Activated CD4-positive, alpha-beta T cell treated with anti-CD3 and anti-CD28 coated beads, Interleukin-2, amount 50 U/mL, for 4 hours (primary cell): ENCODE measurements around the gene TSHR.
"Not testable (repeated sequence)": the region's sequence is repeated elsewhere in the genome, so short reads cannot be mapped to it uniquely, and the experiment has no call there.

Experiments
- DNase-seq, 2 experiments: peaks; one replicate each; pipeline ENCODE4 v3.0.0-alpha.2; 2020

The TSHR gene

DNA sequence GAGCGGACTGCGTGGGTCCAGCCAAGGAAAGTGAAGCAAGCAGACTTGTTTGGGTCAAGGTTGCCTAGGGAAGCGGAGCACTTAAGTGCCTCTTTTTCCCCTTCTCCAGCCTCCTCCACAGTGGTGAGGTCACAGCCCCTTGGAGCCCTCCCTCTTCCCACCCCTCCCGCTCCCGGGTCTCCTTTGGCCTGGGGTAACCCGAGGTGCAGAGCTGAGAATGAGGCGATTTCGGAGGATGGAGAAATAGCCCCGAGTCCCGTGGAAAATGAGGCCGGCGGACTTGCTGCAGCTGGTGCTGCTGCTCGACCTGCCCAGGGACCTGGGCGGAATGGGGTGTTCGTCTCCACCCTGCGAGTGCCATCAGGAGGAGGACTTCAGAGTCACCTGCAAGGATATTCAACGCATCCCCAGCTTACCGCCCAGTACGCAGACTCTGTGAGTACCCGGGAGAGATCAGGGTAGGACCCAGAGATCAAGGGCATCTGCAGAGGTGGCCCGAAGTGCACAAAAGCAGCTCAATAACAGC, at the start of gene TSHR:
Gene TSHR, plus strand, starts transcription at position 206 of the 526 bp plus-strand sequence. Its CDS starts 60 bp downstream, at position 266.
- peak in 1 of 2 experiments; percentile 8 for DNase-seq

DNA sequence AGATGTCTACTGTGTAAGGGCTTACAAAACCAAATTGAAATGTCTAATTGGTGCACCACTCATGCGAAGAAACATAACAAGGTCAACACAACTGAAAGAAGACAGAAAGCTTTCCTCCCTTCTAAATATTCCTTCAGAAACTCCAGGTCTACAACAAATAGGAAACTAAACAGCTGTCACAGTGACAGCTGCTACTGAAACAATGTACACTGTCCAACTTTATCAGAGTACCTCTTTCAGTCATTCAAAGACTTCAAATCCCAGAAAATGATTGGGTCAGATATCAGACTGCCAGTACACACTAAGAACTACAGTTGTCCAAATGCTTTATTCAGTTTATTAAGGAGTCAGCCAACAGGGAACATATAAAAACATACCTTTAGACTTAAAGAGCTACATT, 49.1 kb upstream of the TSHR start:
- no peak for DNase-seq

DNA sequence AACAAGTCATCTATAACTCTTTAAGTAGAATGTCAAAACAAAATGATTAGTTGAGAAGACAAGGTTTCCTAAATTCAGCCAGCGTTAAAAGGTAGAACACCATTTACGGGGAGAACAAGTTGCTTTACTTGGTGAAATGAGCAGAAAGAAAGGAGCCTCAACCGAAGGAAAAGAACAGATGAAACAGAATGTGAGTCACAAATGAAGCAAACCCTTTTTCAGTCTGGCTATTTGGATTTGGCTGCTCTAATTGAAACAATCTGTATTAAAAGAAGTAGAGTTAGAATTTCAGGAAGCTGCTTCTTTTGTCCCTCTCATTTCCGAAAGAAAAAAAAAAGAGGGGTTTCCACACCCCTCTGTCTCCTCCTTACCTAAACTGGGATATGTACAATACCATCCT, 48.5 kb upstream of the TSHR start:
- no peak for DNase-seq

DNA sequence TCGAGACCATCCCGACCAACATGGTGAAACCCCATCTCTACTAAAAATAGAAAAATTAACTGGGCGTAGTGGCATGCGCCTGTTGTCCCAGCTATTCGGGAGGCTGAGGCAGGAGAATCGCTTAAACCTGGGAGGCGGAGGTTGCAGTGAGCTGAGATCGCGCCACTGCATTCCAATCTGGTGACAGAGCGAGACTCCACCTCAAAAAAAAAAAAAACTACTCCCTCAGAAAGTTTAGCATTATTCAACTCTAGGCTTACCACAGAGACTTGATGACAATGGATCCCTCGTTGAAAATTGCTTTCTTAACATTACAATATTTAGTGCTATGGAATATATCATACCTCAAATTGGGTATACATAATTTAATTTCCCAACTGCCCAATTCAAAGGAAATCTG, 43.4 kb upstream of the TSHR start:
- DNase-seq, result not testable (repeated sequence)

DNA sequence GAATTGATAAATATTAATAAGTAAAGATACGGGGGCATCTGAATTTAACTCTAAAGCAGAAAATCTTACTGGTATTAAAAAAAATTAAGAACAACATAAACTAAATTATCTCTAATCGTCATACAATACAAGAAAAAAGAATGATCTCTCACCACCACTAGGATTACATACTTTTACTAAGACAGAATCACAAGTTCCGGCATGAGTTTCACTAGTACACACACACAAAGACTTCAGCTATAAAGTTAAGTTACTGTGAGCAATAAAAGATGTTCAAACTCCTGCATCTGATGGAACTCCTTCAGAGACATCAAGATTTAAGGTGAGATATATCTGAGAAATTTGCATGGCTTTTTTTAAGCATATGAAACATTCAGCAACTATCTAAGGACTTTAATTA, 35.8 kb upstream of the TSHR start:
- no peak for DNase-seq

DNA sequence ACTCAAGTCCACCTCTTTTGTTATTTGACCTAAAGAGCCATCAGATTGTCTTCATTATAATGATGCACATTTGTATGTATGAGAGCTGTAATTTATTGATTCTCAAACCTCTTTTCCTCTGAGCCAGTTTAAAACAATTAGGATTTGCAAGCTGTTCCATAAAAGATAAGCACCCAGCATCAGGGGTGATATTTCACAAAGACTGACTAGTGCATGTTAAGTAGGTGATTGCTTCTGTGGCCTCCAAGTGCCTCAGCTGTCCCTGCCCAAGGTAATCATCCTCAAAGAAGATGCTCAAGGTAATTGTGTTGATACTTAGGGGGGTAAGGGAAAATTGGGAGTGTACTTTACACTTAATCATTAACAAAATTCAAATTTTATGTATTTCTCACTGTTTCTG, 32.1 kb upstream of the TSHR start:
- DNase-seq, result no peak

DNA sequence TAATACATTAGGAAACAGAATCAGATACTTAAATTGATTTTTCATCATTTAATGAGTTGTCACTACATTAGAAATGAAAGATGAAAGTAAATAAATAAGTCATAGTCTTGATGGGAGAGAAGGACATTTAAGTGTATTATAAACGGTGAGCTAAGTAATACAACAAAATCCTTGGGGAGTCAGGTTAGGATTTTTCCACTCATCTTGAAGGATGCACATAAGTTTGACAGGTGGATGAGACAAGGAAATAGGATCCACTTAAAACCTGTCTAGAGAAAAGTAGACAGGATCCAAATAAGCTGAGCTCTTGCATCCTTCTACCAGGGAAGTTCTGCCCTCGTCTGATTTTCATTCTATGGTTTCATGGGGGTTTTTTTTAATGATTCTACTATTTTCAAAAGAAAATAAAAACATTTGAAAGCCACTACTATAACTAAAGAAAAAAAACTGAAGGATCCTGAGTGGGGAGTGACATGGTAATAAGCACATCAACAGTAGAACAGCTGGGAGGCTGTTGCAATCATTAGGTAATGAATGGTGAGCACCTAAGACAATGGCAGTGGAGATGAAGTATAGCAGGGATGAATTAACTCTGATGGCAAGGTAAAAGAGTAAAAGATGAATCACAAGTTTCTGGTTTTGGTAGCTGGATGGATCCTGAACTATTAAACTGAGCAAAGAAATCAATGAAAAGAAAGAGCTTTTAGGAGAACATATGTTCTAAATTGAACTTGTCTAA, 30.9 kb upstream of the TSHR start:
- DNase-seq, result no peak

DNA sequence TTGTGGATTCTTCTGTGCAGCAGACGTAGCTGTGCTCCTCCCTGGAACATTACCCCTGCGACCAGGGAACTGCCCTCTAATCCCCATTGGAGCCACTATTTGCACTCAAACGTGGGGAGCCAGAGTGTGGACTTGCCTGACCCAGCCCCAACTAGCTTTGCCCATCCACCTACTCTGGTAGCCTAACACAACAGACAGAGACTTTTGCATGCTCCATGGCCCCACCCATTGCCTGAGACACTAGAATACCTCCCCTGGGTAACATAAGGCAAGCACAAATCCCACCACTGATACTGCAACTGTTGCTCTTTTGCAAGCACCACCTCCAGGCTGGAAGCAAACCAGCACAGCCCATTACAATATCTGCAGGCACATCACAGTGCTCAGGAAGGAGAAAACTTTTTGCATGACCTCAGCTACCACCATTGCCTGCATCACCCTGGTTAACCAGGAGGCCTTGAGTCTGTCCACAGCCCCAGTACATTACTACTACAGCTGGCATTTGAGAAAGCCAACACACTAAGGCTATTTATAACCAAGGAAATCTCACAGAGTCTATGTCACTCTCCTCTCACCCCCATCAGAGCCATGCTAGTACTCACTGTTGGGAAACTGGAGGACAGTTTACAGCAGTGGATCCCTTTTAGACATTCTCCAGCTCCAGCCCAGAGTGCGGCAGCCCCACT, 28.9 kb upstream of the TSHR start:
- no peak for DNase-seq

DNA sequence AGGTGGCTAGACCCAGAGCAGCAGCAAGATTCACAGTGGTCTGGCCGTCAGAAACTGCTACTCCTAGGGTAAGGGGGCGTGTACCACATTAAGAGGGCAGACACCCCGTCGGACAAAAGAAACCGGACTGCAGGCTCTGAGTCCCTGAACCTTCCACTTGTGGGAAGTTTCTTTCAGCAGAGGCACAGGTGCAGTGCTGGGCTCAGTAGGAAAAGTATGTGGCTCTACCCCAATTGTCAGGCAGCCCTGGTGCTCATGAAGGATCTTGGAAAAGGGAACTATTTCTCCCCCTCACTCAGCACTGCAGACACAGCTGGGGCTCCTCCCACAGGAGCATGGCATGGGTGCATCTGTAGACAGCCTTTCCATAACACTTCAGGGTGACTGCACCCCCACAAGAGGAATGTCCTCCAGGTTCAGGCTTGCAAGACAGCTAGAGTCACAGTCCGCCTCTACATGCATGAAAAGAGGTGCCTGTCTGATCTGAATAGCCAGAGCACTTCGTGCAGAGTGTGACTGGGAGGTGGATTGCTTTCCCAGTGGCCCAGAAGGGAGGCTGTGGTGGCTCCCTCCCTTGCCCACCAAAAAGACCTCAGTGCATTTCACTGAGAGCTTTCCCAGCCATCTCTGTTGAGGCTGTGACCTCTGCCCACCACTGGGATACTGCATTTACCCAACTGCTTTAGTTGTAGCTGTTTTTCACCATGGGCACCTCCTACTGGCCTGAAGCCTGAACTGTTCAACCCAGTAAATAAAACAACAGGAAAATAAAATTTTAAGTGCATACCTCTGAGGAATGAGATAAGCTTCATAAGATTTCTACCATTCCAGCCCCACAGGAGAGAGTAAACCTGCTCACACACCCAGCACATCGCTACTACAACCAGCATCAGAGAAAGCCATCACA, 28.1 kb upstream of the TSHR start:
- DNase-seq, result no peak

DNA sequence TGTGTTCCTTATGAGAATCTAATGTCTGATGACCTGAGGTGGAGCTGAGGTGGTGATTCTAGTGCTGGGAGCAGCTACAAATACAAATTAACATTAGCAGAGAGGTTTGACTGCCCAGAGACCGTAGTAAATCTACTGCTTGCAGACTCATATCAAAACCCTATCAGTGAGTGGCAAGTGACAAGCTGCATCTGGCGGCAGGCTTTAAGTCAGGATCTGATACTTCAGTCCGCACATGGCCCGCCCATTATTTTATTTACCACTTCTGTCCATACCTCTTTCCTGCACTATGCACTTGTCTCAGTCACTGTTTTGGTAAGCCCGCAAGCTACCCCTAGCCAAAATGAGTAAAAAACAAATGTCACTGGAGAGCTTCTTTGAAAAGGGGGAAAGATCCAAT, 25.3 kb upstream of the TSHR start:
- DNase-seq, result no peak

DNA sequence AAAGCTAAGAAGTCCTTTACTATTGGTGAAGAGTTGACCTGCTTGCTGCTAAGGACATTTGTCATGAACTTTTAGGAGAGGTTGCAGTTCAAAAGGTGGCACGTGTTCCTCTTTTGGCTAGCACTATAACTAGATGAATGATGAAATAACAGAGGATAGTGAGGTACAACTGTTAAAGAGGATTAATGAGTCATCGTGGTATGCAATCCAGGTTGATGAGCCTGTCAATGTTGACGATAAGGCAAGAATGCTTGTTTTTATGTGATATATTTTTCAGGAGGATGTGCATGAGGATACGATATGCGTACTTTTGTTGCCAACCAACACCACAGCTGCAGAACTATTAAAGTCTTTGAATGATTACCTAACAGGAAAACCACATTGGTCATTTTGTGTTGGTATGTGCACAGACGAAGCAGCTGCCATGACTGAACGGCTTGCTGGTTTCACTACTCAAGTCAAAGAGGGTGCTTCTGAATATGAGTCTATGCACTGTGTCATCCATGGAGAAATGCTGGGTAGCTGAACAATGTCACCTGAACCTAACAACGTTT, 24.5 kb upstream of the TSHR start:
- DNase-seq, result no peak

DNA sequence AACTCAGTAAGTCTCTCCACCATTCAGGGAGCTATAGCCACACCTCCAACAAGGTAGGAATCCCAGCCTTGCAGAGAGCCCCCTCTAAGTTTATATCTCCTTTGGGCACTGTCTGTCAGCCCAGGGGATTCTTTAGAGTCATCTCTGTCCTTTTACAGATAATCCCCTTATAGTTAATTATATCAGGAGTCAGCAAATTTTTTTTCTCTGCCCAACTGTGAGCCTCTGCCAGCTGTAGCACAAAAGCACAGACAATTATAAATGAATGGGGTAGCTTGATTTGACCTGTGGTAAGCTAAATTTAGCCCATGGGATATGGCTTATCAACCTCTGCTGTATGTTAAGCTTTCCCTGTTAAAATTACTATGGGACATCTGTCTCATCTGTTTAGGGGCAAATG, 22.1 kb upstream of the TSHR start:
- DNase-seq, result no peak

DNA sequence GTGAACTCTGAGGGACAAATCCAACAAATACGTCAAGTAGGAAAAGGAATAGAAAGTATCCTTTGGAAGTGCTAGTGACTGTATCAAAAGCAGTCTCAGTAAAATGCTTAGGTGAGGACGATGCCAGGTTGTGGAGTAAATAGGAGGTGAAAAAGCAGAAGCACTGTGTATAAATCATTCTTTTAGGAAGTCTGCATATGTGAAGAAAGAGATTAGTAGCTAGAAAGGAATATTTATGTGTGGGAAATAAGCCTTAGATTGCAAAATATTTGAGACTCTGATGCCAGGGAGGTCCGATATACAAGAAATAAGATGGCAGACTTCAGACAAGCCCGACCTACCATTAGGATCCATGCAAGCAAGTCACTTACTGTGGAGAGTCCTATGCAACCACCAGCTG, 21.7 kb upstream of the TSHR start:
- DNase-seq, result no peak

DNA sequence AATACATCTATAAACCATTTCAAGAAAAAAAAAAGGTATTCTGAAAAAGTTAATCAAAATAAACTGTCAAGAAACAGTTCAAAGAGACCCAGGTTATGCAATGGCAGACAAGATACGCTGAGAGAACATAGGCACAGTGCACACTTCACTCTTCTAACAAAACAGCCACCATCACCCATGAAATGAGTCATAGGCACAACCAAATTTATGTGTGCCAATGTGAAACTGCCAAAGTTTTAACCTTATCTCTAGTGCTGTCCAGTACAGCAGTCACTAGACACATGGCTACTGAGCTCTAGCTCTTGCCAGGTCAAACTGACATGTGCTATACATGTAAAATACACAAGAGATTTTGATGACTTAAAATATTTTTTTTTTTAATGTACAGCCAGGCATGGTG, 15.3 kb upstream of the TSHR start:
- no peak for DNase-seq

DNA sequence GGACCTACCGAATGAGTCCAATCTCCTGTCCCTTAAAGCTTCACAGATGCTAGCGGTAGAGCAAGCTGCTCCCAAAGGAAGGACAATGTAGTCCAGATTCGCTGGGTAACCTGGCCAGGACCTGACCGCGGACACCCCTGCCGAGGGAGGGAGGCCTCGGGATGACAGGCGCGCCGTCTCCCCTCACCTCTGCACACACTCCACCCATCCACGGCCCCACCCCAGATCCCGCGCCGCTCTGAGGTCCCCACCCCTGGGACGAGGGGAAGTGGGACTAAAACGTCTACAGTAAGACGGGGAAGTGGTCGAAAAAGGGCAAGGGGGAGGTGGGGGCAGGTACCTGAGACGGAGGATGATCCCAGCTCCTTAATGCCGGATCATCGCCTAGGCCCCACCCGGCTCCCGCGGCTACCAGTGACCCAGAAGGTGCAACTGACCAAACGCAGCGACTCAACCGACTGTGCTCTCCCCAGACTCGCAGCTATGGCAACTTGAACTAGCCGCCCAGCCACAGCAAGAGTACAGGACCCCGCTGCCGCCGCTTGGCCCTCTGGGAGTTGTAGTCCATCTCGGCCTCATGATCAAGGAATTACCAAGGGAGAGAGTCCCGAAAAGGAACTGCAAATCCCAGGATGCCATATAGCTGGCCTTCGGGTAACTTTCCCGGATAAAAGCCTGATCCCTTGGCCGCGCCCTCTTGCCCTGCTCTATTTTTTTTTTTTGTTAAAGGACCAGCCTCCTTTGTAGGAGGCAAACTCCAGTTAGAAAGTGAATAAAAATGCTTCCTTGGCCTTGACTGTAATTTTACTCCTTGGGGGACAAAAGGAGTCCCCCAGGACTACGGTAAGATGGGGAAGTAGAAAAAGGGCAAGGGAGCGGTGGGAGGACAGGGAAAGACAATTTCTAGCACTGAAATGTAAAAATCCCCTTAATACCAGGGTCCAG, 13.9 kb upstream of the TSHR start, which contains the start of gene CEP128:
Gene CEP128, minus strand, starts transcription at position 498 of the 945 bp plus-strand sequence.
- peak; percentile 82 to 83 for DNase-seq

DNA sequence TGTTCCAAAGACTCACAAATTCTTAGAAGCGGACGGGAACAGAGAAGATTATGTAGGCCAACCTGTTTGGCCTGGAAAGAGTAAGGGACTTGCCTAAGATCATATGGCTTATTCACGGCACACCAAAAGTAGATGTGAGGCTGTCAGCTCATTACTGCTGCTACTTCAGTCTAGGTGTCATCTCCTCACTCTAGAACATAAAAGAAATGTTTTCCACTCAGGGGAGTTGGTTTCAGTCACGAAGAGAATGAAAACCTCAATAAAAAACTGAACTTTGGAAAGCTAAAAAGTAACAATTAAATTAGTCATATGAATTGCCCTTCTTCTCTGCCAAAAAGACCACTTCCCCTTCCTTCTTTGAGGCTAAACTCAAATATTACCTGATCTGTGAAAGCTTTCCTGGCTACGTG, 13.2 kb upstream of the TSHR start:
- DNase-seq, result no peak

DNA sequence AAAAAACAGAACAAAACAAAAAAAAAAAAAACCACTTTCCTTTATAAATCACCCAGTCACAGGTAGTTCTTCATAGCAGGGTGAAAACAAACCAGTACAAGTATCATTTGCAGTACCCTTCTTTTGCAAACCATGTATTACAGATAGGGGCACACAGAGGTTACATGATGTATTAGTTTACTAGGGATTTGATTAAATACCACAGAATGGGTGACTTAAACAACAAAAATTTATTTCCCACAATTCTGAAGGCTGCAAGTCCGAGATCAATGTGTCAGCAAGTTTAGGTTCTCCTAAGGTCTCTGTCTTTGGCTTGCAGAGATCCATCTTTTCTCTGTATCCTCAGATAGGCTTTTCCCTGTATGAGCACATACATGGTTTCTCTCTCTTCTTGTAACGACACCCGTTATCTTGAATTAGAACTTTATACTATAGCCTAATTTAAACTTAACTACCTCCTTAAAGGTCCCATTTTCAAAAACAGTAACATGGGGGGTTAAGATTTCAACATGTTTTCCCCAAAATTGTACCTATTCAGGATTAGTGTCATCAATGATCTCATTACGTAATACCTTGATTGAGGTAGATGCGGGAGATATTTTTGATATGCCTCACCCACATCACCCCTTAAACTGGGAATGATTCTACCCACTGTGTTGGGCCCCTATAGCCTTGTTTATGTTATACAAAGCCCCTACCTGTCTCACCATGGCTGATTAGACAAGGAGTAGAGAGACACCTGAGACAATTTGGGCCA, 10.4 kb upstream of the TSHR start:
- DNase-seq, result no peak

DNA sequence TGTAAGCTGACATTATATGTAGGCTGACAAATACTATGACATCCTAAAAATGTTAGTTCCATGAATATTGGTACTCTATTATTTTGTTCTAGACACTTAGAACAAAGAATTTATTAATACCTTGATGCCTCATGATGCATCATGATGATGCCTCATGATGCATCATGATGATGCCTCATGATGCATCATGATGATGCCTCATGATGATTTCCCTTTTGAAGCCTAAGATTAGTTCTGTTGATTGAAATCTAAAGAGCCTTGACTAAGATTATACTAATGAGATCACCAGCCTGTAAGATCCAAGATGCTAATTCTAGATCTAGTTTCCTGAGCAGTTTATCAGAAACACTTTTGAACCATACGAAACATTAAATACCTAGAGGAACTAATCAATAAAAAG, 9.2 kb upstream of the TSHR start:
- no peak for DNase-seq

DNA sequence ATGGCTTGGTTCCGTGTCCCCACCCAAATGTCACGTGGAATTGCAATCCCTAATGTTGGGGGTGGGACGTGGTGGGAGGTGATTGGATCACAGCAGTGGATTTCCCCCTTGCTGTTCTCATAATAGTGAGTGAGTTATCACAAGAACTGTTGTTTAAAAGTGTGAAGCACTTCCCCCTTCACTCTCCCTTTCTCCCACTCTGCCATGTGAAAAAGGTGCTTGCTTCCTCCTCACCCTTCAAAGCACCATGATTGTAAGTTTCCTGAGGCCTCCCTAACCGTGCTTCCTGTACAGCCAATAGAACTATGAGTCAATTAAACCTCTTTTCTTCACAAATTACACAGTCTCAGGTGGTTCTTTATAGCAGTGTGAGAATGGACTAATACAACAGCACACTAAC, 8.6 kb upstream of the TSHR start:
- DNase-seq, result no peak

DNA sequence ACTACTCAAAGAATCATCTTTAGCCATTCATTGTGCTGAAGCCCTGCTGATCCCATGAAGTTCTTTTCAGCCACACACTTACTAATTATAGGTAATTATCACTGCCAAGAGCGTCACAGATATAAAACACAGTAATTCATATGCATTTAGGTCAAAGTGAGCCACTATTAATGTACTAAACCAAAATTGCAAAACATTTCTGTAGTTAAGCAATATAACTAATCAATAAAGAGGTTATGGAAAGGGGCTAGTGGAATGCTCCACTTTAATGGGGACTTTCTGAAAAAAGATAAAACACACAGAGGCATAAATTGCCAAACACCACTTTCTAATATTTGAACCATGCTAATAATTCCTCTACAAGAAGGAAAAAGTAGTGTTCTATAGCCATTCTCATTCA, 7.1 kb upstream of the TSHR start:
- no peak for DNase-seq

DNA sequence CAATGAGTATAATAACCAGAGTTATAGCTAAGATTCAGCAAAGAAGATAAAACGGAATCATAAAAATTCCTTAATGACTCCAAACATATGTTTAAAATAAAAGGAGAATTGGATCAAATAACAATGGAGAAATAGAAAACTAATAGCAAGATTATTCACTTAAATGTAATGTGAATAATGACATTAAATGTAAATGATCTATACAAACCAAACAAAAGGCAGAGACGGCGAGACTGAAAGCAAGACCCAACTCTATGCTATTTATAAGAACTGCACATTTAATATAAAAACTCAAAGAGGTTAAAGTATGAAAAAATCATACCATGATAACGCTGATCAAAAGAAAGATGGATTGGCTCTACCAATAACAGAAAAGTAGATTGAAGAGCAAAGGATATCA, 3.9 kb upstream of the TSHR start:
- no peak for DNase-seq
